Esophagus squamous epithelium (tissue), 4 donors: ENCODE data around the gene HS1BP3.

ENCODE experiments used
- CTCF ChIP-seq, 6 experiments: fragments of 450-650 bp in 4 of 6; fragments of 200-600 bp in 2 of 6; sonication (generic) in 2 of 6; IDR thresholded peaks; one replicate each; pipeline ENCODE4 v1.5.1; 2016 to 2019; ENCODE audit warnings: antibody characterized with exemption in 6 of 6, mild to moderate bottlenecking in 4 of 6, moderate library complexity in 4 of 6
- POLR2A ChIP-seq, 4 donors: fragments of 450-650 bp; IDR thresholded peaks; one replicate each; pipeline ENCODE4 v1.6.1; 2017; ENCODE audit warnings: antibody characterized with exemption in 4 of 4, mild to moderate bottlenecking in 4 of 4, moderate library complexity in 3 of 4

GRCh38 chr2:20624156-20624883, 26.6 kb downstream of the HS1BP3 start:
- TF ChIP-seq CTCF (IDR thresholded peaks at IDR 0.05) = no peak
- no peak for TF ChIP-seq POLR2A (IDR thresholded peaks at IDR 0.05)
